ENCODE data around the gene DRG2. TPM values are rescaled to one million over a fixed set of nuclear protein-coding genes. Genes with fewer than 3 reads are reported as not detected.

The DRG2 gene
- total and polyA plus RNA-seq, 9 of the 15 experiments (the other 6 are each of a cell fraction or from before 2014, with no cell fraction given) = 6.6 to 36.7 (median 26.1) TPM

DNA sequence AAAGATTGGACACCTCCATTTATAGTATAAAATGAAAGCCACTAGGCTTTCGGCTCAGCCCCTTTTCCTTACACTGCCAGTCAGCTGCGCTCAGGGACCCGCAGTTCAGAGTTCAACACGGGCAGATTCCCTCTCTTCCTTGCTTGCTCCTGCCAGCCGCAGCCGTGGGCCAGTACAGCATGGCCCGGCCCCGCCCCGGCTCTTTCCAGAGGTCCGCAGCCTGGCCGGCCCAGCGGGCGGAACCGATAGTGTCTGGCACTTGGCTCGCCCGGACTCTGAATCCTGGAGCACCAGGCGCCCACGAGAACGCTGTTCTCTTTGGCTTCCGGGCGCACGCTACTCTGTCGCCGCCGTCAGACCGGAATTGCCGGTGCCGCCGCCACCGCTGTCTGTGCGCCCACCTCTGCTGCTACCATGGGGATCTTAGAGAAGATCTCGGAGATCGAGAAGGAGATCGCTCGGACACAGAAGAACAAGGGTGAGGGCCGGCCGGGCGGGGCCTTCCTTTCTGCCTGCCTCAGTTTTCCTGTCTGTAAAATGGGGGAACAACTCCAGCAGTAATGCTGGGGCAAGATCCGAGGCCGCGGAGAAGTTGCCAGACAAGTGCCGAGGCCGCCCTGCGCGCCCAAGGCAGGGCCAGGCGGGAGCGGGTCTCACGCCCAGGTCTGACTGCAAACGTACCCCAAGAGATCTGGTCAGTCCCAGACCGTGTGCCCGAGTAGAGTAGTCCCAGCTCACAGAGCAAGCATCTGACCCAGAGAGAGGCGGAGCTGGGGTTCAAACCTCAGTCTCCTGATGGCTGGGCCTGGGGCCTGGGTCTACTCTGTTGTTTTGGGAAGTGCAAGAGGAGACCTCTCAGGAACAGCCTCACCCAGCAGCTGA, at the start of gene DRG2 (continued):
- TF ChIP-seq GATAD2A (IDR thresholded peaks at IDR 0.05) = peak; percentile 64; the same call in 1 of the 2 replicates
- peak in 1 of 2 experiments; percentile 50; a peak in 1 of 3 replicates for TF ChIP-seq CBX3 (IDR thresholded peaks at IDR 0.05; ENCODE audit: borderline replicate concordance in 1 of 2, low read length in 2 of 2)
- TF ChIP-seq SMARCC2 (IDR thresholded peaks at IDR 0.05; ENCODE audit: low read depth) = peak; percentile 16; the same call in 1 of the 2 replicates
- TF ChIP-seq DNMT1 (IDR thresholded peaks at IDR 0.05) = no peak
- TF ChIP-seq, protein P1, sequence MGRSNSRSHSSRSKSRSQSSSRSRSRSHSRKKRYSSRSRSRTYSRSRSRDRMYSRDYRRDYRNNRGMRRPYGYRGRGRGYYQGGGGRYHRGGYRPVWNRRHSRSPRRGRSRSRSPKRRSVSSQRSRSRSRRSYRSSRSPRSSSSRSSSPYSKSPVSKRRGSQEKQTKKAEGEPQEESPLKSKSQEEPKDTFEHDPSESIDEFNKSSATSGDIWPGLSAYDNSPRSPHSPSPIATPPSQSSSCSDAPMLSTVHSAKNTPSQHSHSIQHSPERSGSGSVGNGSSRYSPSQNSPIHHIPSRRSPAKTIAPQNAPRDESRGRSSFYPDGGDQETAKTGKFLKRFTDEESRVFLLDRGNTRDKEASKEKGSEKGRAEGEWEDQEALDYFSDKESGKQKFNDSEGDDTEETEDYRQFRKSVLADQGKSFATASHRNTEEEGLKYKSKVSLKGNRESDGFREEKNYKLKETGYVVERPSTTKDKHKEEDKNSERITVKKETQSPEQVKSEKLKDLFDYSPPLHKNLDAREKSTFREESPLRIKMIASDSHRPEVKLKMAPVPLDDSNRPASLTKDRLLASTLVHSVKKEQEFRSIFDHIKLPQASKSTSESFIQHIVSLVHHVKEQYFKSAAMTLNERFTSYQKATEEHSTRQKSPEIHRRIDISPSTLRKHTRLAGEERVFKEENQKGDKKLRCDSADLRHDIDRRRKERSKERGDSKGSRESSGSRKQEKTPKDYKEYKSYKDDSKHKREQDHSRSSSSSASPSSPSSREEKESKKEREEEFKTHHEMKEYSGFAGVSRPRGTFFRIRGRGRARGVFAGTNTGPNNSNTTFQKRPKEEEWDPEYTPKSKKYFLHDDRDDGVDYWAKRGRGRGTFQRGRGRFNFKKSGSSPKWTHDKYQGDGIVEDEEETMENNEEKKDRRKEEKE (IDR thresholded peaks at IDR 0.05; ENCODE audit: borderline replicate concordance in 1 of 2, control insufficient read depth in 1 of 2, low read depth in 2 of 2, low read length in 1 of 2) = peak in 1 of 2 experiments; percentile 96; a peak in 2 of 4 replicates
- TF ChIP-seq, protein P2, sequence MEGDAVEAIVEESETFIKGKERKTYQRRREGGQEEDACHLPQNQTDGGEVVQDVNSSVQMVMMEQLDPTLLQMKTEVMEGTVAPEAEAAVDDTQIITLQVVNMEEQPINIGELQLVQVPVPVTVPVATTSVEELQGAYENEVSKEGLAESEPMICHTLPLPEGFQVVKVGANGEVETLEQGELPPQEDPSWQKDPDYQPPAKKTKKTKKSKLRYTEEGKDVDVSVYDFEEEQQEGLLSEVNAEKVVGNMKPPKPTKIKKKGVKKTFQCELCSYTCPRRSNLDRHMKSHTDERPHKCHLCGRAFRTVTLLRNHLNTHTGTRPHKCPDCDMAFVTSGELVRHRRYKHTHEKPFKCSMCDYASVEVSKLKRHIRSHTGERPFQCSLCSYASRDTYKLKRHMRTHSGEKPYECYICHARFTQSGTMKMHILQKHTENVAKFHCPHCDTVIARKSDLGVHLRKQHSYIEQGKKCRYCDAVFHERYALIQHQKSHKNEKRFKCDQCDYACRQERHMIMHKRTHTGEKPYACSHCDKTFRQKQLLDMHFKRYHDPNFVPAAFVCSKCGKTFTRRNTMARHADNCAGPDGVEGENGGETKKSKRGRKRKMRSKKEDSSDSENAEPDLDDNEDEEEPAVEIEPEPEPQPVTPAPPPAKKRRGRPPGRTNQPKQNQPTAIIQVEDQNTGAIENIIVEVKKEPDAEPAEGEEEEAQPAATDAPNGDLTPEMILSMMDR (IDR thresholded peaks at IDR 0.05 in 2 of 3, conservative IDR thresholded peaks at IDR 0.05 in 1 of 3; ENCODE audit: insufficient read depth in 2 of 3, low read depth in 1 of 3, low read length in 3 of 3) = peak in 2 of 3 experiments; percentile 24 to 25; a peak in 2 of 6 replicates
- TF ChIP-seq MTA3 (IDR thresholded peaks at IDR 0.05; ENCODE audit: borderline replicate concordance) = peak; percentile 89; the same call in 1 of the 2 replicates
- TF ChIP-seq, protein P3, sequence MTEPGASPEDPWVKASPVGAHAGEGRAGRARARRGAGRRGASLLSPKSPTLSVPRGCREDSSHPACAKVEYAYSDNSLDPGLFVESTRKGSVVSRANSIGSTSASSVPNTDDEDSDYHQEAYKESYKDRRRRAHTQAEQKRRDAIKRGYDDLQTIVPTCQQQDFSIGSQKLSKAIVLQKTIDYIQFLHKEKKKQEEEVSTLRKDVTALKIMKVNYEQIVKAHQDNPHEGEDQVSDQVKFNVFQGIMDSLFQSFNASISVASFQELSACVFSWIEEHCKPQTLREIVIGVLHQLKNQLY (CRISPR knock-in tag; conservative IDR thresholded peaks at IDR 0.05) = no peak
- TF ChIP-seq, protein P4, sequence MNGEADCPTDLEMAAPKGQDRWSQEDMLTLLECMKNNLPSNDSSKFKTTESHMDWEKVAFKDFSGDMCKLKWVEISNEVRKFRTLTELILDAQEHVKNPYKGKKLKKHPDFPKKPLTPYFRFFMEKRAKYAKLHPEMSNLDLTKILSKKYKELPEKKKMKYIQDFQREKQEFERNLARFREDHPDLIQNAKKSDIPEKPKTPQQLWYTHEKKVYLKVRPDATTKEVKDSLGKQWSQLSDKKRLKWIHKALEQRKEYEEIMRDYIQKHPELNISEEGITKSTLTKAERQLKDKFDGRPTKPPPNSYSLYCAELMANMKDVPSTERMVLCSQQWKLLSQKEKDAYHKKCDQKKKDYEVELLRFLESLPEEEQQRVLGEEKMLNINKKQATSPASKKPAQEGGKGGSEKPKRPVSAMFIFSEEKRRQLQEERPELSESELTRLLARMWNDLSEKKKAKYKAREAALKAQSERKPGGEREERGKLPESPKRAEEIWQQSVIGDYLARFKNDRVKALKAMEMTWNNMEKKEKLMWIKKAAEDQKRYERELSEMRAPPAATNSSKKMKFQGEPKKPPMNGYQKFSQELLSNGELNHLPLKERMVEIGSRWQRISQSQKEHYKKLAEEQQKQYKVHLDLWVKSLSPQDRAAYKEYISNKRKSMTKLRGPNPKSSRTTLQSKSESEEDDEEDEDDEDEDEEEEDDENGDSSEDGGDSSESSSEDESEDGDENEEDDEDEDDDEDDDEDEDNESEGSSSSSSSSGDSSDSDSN (IDR thresholded peaks at IDR 0.05; ENCODE audit: borderline replicate concordance in 1 of 2, low read depth in 2 of 2, low read length in 2 of 2) = peak; percentile 86 to 97
- TF ChIP-seq RAD21 (CRISPR knock-in tag; conservative IDR thresholded peaks at IDR 0.05 in 1 of 2, IDR thresholded peaks at IDR 0.05 in 1 of 2) = peak; percentile 10 to 33; a peak in 1 of 4 replicates
- peak; percentile 86 for TF ChIP-seq ZC3H11A (IDR thresholded peaks at IDR 0.05; ENCODE audit: low read depth, low read length)
